HS-27A (cell line): ENCODE results near the gene HNRNPLL.
"Not testable (repeated sequence)": the region's sequence is repeated elsewhere in the genome, so short reads cannot be mapped to it uniquely, and the experiment has no call there.

Experiments
- DNase-seq: peaks from one replicate; pipeline ENCODE4 v3.0.0-alpha.2; 2012; ENCODE audit warnings: low read depth, missing footprints

The HNRNPLL gene

DNA sequence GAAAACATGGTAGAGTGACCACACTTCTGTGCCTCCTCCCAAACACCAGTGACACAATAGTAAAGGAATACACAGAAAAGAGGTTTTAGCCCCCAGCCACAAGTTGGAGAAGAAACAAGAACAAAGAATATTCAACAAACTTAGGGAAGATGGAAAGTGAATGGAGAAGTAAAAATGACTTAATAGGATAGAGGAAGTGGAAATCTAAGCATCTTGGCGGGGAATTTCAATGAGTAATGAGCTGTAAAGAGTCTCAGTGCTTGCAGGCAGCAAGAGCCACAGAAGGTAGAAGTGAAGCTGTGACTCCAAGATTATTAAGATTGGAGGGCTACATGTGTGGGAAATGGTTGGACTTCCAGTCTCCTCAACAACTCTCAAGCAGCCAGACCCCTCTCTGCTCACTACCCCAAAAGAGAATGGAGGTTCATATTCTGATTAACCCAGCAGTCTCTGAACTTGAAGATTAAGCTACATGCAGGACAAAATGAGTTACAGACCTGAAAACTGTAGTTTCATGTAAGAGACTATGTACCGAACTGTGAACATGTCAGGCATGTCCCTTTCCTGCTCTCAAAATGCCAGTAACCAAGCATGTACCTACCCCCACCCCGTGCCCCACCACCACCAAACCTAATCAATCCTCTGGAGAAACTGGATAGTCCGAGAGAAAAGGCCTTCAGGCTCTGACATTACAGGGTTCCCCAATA, 16.9 kb upstream of the HNRNPLL start:
- no peak for DNase-seq

DNA sequence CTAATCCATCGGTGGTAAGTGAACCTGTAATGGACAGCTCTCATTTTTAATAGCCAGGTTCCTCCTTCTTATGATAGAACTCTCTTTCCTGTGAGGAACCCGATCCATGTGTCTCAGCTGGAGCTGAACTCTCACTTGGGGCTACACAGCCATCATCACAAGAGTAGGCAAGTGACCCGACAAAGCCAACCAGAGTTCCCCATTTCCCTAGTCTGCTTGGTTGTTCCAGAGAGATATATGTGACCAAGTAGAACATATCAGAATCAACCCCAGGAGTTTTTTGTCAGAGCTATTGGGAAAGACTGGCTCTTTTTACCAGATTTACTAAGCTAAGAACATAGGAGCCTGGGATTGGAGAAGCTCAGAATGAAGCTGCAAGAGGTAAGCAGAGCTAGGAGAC, 14.6 kb upstream of the HNRNPLL start:
- DNase-seq: no peak

DNA sequence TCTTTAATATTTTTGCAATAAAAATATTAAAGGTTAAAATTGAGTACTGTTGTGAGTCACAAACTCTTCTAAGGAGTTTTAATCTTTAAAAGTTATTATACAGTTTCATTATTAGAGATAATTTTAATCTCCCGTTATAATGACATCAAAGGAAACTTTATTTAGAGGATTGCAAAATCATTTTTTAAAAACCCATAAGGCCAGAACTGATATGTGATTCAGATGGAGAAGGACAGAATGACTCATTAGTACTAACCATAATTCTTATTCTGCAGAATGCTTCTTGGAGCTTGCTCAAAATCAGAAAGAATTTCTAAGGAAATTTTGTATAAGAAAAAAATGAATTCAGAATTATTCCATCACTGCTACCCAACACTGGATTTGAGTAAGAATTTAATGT, 12.5 kb upstream of the HNRNPLL start:
- no peak for DNase-seq

DNA sequence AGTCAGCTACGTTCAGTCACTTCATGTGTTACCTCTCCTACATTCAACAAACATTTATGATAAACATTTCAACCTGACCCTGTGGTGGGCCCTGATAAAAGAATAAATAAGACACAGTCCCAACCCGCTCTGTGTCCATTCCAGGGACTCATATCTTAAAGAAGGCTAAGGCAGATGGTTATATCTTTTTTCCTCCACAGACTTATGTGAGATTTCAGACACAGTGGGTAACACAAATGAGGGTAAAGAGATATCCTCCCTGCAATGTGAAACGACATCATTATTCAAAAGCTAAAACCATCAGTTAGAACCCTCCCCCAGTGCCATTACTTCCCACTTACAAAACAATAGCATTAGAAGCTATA, 11.1 kb upstream of the HNRNPLL start:
- no peak for DNase-seq

DNA sequence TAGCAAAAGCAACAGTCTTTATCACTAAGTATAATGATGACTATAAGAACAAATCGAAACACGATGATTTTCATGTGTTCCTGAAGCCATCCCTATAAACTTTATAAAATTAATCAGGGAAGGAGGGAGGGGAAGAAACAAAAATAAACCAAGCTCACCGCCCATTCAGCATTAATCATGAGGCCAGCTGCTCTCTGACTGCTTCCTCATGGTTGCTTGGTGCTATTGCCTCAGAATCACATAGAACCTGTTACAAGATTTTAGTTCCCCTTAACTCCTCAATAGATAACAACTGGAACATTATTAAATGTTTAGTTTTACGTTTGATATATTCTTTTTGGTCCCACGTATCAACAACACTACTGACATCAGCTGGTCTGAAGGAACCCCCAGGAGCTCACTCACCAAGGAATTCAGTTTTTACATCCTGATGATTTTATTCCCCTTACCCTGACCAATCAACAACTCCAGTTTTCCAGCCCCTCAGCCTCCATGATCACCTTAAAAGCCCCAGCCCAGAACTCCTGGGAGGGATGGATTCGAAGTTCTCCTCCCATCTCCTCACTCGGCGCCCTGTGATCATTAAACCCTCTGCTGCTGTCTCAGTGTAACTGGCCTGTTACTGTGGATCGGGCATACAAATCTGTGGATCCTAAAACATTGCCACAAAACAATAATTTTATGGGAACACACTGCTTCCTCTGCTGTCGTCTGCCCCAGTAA, 10.6 kb upstream of the HNRNPLL start:
- no peak for DNase-seq

DNA sequence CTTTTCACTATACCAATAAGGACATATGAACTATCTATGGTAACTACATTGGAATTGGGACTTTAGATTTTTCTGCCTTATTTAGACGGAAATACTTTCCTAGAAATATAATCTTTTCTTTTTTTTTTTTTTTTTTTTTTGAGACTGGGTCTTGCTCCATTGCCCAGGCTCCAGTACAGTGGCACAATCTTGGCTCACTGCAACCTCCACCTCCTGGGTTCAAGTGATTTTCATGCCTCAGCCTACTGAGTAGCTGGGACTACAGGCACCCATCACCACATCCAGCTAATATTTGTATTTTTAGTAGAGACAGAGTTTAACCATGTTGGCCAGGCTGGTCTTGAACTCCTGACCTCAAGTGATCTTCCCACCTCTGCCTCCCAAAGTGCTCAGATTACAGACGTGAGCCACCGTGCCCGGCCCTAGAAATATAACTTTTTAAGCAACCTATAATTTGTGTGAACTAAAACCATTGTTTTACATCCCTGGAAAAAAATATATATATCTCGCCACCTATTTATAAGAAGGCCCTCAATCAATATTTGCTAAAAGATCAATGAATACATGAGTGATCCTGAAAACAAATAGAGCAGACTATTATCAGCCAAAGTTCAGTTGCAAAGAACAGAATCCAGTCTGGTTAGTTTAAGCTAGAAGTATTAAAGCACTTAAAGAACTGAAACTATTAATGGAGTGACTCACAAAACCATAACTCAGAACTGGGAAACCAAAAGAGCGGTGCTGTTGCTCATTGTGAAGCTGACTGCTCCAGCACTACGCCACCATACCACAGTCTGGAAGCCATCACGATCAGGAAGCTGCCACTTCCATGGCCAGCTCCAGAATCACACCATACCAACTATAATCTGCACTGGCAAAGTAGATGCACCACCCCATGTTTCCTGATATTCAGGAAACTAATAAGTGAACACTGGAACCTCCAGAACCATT, 8.4 kb upstream of the HNRNPLL start:
- no peak for DNase-seq

DNA sequence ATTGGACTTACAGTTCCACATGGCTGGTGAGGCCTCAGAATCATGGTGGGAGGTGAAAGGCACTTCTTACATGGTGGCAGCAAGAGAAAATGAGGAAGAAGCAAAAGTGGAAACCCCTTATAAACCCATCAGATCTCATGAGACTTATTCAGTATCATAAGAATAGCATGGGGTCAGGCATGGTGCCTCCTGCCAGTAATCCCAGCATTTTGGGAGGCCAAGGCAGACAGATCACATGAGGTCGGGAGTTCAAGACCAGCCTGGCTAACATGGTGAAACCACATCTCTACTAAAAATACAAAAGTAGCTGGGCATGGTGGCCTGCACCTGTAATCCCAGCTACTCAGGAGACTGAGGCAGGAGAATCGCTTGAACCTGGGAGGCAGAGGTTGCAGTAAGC, 6.5 kb upstream of the HNRNPLL start:
- not testable (repeated sequence) for DNase-seq

DNA sequence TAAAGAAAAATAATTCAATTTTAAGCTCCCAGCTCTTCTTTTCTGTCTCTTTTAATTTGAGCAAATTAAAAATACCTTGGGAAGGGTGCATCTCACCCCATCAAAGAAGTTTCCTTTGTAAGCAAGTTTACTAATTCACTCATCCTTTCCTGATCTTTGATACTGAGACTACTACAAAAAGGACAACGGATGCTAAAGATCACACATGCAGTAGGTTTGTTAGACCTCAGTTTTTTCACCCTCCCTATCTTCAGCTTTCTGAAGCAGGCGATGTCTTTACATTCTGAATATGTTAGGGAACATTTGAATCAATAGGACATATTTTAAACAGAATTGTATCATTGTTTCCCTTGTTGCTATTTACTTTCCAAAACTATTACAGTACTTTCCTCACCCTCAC, 6.0 kb upstream of the HNRNPLL start:
- no peak for DNase-seq

DNA sequence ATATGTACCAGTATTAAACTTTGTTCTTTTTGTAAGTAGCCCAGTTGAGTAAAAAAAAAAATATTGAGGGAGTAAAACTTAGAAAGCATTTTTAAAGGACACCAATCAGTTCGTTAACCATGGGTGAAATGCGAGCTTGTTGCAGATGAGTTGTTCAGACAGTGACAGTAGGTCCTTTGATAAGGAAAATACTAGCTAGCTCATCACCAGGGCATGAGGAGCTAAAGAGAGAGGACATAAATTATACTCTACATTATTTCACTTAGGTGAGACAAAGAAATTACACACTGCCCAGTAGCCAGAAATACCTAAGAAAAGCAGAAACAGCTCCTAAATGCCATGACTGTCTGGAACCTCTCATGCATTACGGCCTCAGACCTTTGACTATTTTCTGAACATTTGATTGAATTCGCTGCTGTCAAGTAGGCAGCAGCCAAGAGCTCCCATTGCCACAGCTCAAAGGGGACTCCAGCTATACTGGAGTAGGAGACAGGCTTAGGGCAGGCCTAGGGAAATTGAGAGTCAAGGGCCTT, 2.6 kb upstream of the HNRNPLL start:
- DNase-seq: no peak

DNA sequence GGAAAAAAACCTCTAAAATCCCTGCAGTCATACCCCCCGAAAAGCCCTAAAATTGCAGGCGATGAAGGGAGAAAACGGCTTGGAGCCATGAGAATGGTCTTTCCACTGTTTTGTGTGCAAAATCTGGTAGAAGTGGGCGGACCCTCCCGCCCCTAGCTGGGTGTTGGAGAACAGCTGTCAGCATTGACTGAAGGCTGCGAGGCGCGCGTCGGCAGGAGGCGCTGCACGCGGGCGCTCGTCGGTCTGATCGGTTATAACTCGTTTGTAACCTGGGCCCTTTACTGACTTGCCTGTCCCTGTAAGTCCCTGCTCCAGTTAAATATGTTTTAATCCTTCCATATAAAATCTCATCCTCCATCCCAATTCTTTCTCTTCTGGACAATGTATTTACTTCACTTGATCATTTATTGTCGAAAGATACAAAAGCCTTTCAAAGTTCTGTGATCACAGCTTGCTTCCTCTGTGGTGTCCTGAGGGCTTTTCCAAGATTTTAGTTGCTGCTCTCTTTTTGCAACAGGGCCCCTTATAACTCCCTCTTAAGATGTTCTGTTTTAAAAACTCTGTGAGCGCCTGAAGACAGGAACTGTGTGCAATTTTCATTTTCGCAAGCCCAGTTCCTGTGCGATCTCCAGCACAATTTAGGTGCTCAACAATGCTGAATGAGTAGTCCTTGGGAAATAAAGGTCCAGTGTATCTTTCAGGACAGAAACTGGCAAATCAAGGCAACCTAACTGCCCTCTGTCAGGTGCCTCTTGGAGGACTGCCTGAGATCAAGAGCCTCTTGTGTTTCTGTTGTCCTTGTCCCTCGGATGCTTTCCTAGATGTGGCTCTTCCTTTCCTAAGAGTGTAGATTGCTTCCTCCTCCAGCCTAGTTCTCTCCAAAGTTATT, 918 bp upstream of the HNRNPLL start:
- peak; percentile 48 for DNase-seq

DNA sequence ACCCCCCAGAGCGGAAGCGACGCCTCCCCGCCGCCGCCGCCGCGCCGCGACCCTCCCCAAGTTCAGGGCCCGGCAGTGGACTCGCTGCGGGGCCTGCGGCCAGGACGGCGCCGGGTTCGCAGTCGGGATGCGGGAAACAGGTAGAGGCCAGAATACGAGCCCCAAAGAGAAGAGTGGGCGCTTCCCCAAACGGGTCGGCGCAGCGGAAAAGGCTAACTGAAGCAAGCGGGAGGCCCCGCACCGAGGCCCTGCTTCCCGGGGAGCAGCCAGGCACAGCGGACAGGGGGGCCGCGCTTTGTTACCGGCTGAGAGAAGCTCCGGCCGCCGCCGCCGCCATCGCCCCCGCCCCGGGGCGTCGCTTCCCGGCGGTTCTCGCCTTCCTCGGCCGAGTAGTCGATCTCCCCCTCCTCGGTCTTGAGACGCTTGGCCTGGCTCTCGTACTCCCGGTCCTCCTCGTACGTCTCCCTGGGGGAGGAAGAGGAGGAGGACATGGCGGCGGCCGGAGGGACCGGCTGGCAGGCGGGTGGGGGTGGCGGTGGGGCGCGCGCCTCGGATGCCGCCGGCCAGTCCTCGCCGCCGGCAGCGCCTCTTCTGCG, 494 bp downstream of the HNRNPLL start:
- DNase-seq: no peak

DNA sequence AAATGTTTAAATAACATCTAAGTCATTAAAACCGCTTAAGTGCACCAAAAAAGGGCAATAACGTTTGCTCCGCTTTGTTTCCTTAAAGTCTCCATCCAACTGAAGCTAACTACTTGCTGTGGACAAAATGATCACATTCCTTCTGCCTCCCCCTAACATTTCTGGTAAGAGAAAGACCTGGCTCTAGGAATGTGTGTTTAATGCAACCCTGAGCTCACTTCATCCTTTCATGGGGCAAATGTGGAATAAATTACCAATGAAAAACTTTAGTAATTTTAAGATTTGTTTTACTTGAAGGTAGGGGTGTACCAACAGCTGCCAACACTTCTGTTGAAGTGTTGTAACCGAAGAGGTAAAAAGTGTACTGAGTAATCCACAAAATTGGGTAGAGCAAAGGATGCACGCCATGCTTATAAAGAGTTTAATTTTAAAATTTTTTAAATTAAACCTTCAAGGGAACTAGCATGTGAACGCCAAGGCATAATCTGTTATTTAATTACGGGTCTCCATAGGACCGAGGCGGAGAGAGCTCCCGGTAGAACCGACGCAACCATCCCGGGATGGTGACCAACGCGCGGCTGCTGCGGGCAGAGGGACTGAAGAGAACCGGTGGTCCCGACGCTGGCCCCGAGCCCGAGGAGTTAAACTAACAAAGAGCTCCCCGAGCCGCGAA, 1.1 kb downstream of the HNRNPLL start:
- no peak for DNase-seq

DNA sequence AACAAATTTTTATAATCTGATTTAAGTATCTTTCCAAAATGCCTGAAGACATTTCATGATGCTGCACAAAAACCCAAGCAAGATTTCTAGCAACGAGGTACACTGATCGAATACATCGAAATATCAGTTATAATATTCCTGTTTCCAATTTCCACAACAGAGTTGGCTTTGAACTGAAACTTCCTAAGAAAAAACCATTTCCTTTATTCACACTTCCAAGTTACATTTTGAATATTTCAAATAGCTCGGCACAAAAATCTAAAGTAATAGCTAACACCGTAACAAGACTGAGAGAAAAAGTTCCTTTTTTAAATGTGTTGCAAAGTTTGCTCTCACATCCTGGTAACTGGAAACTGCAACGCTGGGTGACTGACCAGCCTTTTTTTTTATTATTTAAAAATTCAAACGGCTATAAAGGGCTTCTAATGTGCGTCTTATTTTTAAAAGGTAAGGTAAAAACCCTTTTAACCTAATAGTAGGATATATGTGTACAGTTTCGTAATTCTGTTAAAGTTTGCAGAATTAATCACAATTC, 1.7 kb downstream of the HNRNPLL start:
- DNase-seq: no peak

DNA sequence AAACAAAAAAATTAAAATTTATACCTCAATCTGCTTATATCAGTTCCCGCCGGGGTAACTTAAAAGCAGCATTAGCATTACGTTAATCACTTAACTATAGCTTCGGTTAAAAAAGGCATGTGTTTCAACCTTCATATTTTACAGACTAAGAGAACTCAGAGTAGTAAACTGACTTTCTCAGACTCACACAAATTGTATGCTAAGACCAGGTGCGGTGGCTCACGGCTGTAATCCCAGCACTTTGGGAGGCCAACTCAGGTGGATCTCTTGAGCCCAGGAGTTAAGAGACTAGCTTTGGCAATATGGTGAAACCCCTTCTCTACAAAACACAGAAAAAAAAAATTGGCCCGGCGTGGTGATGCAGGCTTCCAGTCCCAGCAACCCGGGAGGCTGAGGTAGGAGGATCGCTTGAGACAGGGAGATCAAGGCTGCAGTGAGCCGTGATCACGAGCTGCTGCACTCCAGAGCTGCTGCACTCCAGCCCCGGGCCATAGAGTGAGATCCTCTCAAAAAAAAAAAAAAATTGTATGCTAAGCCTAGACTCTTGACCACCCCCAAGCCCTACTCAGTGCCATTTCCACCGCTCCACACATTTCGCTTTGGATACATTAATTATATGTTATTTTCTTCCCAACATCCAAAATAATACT, 2.4 kb downstream of the HNRNPLL start:
- DNase-seq: no peak

DNA sequence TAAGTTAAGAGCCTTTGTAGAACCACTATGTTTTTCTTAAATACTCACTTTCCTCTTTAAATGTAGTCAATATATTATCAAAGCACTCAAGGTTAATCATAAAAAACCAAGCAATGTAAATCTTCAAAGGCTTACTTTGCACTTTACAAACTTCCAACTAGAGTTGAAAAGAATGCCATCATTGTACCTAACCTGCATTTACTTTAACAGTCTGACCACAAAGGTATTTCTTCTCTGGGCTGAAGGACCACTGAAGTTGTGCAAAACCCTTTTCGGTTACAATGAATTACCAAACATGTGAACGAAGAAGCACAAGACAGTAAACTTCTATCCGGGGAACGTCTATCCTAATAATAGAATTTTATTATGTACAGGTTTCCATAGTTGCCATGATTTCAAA, 3.0 kb downstream of the HNRNPLL start:
- DNase-seq: no peak

DNA sequence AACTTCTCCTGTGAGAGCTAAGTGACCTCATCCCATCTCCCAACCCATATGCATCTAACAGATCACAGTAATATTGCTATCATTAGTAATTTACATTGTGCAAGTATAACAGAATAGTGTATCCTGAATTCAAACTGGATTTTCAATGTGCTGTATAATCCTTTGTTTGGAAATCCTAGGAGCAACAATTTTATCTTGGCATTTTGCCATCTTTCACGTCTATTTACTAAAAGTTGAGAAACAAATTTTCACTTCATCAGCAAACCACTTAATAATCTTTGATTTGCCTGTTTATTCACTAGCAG, 3.8 kb downstream of the HNRNPLL start:
- DNase-seq: no peak

DNA sequence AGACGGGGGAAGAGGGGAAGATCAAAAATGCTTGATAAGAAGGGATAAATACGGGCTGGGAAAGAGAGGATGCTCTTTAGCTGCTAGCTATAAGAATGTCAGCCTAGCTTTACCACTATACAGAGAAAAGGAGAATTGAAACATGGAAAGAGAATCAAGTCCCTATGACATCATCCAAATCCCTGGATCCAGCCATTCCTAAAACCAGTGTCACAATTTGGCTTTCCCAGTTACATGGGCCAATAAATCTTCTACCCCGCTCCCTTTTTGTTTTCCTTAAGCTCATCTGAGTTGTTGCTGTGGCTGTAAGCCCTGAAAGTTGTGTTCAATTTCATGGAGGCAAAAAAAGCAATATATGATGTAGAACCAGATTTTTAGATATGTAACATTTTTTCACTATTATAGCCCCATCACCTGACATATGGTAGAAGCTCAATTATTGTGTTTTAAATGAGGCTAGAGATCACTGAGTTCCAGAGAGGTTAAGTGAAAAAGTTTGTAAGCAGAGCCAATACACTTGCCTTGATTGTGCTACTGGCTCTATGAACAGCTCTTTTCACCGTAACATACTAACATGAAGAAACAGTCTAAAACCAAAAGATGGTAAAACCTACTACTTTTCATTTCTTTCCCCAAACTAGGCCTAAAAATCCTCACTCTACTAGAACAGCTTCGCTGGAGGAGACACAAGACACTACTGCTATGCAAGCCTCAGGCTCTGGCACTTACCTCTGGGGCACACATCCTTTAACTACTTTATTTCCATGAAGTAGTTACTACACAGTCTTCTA, 4.3 kb downstream of the HNRNPLL start:
- DNase-seq: no peak

DNA sequence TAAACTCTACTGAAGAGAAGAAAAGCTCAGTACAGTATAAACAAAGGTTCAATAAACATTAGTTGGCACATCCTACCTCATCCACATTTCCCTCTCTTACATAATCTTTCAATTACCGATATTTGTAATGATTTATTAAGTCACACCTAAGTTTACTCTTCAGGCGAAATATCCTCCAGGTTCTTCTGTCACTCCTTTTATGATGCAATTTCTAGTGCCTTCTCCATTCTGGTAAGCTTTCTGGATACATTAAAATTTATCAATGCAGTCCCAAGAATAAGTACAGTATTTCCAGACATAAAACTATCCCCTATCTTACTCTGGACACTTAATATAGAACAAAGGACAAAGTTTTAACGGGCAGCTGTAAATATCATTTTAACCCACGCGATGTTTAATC, 5.6 kb downstream of the HNRNPLL start:
- DNase-seq: no peak

DNA sequence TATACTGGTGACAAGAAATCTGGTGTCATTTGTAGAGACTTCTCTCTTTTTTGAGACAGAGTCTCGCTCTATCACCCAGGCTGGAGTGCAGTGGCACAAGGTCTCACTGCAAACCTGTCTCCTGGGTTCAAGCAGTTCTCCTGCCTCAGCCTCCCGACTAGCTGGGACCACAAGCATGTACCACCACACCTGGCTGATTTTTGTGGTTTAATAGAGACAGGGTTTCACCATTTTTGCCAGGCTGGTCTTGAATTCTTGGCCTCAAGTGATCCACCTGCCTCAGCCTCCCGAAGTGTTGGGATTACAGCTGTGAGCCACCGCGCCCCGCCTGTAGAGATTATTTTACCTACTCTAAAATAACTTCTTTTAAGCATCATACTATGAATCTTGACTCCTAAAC, 6.5 kb downstream of the HNRNPLL start:
- no peak for DNase-seq
